ENCODE data around the gene FAM136A.
"Not testable (repeated sequence)": the region's sequence is repeated elsewhere in the genome, so short reads cannot be mapped to it uniquely, and the experiment has no call there.

The FAM136A gene

DNA sequence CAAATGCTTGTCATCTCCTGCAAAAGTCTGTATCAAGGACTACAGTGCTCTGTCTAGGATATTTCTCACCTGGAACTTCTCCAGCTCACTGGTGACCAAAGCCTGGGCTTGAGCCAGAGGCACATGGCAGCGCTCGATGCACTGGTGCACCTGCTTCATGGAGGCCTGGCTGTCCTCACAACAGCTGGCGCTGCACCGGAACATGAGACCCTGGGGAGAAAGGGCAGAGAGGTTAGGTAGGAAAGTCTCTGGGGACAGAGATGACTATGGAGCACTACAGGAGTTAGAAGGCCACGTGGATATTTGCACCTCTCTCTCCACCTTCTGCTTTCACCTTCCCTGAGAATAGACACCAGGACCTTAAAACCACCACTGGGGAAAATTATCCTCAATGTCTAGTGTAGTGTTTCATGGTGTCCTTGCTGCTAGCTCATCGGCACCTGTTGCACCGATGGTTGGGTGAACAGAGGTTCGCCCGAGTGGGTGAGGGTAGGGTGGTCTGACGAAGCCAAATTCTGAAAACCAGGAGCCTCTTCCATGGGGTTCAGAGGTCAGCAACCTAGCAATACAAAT lies 1.0 kb downstream of the FAM136A start:
- DNase-seq (ENCODE audit: low read depth in 3 of 3, low spot score in 1 of 3) = no peak

DNA sequence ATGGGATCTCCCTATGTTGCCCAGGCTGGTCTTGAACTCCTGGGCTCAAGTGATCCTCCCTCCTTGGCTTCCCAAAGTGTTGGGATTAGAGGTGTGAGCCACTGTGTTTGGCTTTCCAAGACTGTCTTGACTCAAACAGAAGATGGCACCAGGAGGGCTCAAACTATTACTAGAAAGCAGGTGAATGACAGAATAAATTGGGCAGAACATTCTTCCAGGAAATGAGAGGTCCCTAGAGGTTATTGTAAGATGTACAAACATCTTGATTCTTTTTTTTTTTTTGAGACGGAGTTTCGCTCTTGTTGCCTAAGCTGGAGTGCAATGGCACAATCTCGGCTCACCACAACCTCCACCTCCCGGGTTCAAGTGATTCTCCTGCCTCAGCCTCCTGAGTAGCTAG lies 4.0 kb downstream of the FAM136A start:
- not testable (repeated sequence) for DNase-seq (ENCODE audit: low read depth in 3 of 3, low spot score in 1 of 3)

DNA sequence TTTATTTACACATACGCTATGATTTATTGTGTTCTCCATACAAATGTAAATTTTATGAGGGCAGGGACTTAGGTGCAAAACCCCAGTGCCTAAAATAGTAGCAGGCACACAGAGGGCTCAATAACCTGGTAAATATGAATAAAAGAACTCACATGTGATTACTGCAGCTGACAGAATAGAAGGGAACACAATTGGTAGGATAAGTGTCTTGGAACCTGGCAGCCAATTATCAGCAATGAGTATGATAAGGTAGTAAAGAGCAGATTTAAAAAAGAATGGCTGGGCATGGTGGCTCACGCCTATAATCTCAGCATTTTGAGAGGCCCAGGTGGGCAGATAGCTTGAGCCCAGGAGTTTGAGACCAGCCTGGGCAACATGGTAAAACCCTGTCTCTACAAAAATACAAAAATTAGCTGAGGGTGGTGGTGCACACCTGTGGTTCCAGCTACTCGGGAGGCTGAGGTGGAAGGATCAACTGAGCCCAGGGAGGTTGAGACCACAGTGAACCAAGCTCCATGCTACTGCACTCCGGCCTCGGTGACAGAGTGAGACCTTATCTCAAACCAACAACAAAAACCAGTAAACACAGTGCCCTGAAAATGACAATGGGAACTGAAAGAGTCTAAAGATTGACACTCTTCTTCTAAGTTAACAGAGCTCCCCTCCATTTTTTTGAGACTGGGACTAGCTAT lies 18.2 kb downstream of the FAM136A start:
- DNase-seq (ENCODE audit: low read depth in 3 of 3, low spot score in 1 of 3) = no peak

DNA sequence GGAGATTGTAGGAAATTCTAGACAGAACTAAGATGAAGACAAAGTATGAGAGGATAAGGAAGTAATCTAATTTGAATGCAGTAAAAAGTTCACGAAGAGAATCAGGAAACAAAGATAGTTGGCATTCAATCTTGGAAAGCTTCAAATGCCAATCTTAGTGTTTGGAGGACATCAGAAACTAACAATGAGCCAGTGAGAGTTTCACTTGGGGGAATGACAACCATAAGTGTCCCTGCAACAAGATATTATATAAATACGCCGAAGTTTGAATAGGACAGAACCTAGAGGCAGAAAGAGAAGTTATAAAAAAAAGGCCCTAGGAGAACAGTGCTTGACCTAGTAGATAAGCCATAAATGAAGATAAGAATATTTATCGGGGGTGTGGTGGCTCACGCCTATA lies 19.4 kb downstream of the FAM136A start:
- no peak for DNase-seq (ENCODE audit: low read depth in 3 of 3, low spot score in 1 of 3)

- DNase-seq (ENCODE audit: low read depth in 3 of 3, low spot score in 1 of 3) = no peak
Measured at GRCh38 chr2:70280242-70280798, 21.5 kb downstream of the FAM136A start.

DNA sequence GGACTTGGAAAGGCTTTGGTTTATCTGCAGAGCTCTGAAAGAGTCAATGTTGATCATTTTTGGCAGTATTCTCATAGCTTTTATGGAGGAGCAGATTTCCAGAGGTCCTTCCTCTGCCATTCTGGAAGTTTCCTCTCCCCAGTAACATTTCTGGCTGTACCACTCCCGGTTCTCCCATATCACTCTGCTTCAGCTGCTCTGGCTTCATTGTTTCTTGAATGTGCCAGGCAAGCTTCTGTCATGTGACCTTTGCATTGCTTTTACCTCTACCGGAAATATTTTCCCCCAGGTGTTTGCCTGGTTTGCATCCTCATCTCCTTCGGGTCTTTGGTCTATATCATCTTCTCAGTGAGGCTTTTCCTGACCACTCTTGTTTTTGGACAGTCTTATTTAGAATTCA lies 31.5 kb downstream of the FAM136A start:
- DNase-seq (ENCODE audit: low read depth in 3 of 3, low spot score in 1 of 3) = no peak

DNA sequence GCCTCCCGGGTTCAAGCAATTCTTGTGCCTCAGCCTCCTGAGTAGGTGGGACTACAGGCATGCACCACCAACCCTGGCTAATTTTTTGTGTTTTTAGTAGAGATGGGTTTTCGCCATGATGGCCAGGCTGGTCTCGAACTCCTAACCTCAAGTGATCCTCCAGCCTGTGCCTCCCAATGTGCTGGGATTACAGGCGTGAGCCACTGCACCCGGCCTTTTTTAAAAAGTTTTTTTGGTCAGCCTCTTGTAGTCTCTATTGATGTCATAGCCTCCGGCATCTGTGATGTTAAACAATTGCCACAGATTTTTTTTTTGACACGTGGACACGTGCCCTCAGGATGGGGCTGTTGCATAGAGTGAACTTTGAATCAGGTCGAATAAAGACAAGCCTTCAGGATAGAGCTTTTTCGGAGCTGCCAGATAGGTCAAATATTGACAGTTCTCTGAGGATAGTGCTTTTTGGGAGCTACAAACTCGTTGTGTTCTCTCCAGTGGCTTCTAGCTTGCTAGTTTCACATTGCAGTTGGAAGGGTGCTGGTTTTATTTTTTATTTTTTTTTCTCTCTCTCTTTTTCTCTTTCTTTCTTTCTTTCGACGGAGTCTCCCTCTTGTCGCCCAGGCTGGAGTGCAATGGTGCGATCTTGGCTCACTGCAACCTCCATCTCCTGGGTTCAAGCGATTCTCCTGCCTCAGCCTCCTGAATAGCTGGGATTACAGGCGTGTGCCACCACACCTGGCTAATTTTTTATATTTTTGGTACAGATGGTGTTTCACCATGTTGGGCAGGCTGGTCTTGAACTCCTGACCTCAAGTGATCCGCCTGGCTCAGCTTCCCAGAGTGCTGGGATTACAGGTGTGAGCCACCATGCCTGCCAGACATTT lies 32.2 kb downstream of the FAM136A start:
- not testable (repeated sequence) for DNase-seq (ENCODE audit: low read depth in 3 of 3, low spot score in 1 of 3)

GRCh38 chr2:70266925-70267324 lies 34.9 kb downstream of the FAM136A start:
- DNase-seq (ENCODE audit: low read depth in 3 of 3, low spot score in 1 of 3) = not testable (repeated sequence)

DNA sequence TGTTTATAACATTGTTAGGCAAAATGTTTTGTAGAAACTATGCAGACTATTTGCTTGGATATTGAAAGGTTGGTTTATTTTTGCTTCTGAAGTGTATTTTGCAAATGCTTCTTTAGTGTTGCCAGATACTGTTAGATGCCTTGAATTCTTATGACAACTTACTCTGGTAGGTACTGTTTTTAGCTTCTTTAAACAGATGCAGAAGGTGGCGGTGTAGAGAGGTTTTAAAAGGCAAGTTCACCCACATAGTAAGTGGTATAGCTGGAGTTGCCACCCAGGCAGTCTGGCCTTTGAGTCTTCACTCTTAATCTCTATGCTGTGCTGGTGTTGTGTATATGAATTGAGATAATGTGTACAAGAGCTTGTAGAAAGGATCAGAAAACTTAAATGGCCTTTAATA lies 40.4 kb downstream of the FAM136A start:
- DNase-seq (ENCODE audit: low read depth in 3 of 3, low spot score in 1 of 3) = no peak

- DNase-seq (ENCODE audit: low read depth in 3 of 3, low spot score in 1 of 3) = no peak
Measured at GRCh38 chr2:70258532-70258875, 43.4 kb downstream of the FAM136A start.

DNA sequence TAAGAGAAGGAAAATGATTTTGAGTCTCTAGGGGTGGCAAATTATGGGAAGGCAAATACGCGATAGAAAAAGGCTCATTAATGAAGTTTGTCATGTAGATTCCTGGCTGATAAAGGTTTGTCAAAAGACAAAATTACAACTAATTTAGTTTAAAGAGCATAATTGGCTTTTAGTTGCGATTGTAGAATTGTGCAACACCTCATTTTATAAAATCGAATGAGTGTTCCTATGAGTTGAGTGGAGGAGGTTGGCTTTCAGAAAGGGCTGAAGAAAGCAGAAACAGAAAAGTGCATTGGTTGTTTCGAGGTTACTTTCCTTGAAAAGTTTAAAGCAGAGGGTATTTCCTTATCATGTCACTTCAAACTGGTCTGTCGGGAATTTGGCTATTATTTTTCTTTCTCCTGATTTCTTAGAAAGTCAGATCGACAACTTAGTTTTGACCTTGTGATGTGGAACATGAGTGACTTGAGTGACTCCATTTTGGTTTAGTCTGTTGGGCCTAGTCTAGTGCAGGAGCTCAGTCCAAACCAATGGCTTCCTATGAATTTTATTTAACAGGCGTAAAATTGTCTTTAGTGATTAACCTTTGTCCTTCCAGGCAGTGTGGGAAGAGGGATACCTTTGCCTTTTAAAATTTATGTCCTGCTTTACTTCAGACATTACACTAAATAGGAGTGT lies 46.1 kb downstream of the FAM136A start:
- DNase-seq (ENCODE audit: low read depth in 3 of 3, low spot score in 1 of 3) = no peak

- DNase-seq (ENCODE audit: low read depth in 3 of 3, low spot score in 1 of 3) = no peak
Measured at GRCh38 chr2:70250434-70250833, 51.4 kb downstream of the FAM136A start.

DNA sequence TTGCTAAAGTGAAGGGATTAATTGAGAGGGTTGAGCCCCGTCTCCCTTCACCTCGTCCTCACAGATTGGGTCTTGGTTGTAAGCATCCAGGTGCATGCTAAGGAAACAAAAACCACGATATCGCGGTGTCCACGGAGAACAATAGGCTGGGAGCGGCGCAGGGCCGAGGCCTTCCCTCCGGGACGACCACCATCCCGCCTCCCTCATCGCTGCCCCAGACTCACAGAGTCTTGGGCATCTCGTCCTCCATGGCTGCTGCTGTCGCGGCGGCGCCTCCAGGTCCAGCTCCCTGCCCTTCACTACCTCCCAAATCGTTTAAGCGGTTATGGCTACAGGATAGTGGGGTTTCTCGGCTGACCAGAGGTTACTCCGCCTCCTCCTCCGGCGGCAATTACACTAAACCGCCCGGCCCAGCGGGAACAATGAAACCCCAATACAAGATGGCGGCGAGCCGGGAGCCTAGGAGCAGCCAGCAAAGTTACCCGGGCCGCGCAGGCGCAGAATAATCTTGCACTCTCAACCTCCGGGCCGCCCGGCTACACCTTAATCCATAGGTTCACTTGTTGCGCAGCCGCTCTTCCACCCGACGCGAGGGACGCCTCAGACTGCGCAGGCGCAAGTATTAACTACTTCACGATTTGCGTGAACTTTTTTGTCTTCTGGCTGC lies 53.6 kb downstream of the FAM136A start, which contains the start of gene TIA1:
TIA1 (minus strand) TSS at position 448 of the 667 bp plus-strand sequence; CDS start at position 250, 198 bp downstream.
- DNase-seq (ENCODE audit: low read depth in 3 of 3, low spot score in 1 of 3) = peak; percentile 96

- no peak for DNase-seq (ENCODE audit: low read depth in 3 of 3, low spot score in 1 of 3)
Measured at GRCh38 chr2:70247364-70248180, 54.3 kb downstream of the FAM136A start.

Data from stimulated activated CD4-positive, alpha-beta T cell treated with anti-CD3 and anti-CD28 coated beads, TNF-alpha, amount 100 ng/mL, for 1 hour (primary cell).